HG03039 (cell line): ENCODE data around the gene RNF169.
"Not testable (repeated sequence)": the region's sequence is repeated elsewhere in the genome, so short reads cannot be mapped to it uniquely, and the experiment has no call there.

ENCODE experiments used
- ATAC-seq: cut with Tn5 transposase; IDR thresholded peaks from one replicate; pipeline ENCODE4 v1.9.1; 2021; ENCODE audit warnings: mild to moderate bottlenecking, moderate library complexity; ENCODE audit not compliant: unreplicated experiment

RNF169 gene

DNA sequence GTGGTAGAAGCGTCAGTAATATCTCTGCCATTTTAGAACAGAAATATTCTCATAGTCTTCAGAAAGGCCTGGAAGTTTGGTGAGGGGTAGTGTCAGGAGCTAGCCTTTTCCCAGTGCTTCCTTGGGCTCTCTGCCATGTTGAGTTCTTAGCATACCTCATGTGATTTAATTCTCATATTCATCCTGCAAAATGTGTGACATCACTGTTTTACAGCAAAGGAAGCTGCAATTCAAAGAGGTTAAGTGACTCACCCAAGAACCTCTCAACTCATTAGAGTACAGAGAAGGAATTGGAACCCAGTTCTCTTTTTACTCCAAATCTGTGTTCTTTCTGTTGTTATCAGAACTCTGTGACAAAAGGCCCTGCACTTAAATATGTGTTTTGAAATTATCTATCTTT is 72.1 kb downstream of the RNF169 start:
- ATAC-seq: no peak

DNA sequence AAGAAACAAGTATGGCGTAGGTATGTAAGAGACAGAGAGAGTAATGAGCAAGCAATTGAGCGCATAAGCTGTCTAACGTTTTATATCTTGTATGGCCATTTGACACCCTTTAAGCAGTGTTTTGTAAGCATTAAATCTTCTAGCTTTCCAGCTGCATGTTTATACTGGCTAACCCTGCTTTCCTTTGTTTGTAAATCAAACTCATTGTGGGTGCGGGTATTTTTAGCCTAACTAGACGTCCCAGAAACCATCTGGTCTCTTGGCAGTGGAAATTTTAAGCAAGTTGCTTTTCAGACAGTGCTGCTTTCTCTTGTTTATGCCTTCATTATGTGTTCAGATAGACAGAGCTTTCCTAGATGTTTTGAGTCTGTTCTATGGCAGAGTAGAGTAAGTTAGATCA is 73.5 kb downstream of the RNF169 start:
- no peak for ATAC-seq

DNA sequence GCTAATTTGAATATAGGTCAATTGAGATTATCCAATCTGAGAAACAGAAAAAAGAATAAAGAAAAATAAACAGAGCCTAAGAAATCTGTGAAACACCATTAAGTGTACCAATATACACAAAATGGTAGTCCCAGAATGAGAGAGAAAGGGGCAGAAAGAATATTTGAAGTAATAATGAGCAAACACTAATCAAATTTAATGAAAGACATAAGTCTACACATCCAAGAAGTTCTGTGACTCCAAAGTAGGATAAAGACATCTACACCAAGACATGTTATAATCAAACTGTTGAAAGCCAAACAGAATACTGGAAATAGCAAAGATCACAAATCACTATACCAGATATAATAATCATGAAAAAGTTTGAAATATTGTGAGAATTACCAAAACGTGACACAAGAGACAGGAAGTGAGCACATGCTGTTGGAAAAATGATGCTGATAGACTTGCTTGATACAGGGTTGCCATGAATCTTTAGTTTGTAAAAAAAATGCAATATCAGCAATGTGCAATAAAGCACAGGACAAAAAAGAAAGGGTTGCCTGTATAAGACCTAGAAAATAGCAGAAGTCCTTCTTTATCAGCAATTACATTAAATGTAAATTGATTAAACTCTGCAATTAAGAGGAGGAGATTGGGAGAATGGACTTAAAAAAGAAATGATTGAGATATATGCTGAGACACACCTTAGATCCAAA is 75.8 kb downstream of the RNF169 start:
- ATAC-seq: no peak

DNA sequence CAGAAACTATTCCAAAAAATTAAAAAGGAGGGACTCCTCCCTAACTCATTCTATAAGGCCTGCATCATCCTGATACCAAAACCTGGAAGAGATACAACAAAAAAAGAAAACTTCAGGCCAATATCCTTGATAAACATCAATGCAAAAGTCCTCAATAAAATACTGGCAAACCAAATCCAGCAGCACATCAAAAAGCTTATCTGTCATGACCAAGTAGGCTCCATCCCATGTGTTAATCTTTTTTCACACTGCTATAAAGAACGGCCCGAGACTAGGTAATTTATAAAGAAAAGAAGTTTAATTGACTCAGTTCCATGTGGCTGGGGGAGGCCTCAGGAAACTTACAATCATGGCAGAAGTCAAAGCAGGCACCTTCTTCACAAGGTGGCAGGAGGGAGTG is 76.9 kb downstream of the RNF169 start:
- not testable (repeated sequence) for ATAC-seq

DNA sequence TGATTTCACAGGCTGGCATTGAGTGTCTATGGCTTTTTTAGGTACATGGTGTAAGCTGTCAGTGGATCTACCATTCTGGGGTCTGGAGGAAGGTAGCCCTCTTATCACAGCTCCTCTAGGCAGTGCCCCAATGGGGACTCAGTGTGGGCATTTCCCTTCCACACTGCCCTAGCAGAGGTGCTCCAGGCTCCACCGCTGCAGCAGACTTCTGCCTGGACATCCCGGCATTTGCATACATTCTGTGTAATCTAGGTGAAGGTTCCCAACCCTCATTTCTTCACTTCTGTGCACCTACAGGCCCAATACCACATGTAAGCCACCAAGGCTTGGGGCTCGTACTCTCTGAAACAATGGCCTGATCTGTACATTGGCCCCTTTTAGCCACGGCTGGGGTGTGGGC is 78.3 kb downstream of the RNF169 start:
- ATAC-seq: no peak

DNA sequence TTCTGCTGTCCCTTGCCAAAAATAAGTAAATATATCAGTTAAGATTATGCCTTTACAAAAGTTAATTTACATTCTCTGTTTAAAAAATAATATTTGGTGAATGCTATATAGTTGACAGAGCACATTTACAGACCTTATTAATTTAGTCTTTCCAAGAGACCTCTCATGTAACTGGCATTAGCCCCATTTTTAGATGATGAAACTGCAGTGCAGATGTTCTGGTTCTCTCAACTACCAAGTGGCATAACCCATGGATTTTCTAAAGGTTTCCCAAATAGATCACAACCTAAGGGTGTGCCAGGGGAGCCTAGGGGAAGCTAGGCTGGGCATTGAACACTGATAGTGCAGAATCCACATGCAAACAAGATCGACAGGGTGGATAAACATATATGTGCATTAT is 88.5 kb downstream of the RNF169 start:
- ATAC-seq: no peak

DNA sequence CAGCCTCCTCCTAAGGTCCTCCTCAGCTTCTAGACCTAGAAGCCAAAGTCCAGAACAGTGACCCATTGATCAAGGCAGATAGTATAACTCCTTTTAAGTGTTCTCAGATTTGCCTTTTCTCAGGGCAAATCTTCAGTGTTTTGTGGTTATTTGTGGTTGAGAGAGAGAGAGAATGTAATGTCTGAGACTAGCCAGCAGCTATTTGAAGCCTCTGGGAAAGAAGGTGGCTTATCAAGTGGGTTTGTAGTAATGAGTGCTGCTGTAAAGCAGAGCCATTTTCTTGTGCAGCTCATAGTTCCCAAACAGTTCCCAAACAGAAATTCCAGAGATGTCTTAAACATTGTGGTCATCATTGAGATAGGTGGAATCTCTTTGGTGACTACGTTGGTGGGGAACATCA is 89.5 kb downstream of the RNF169 start:
- no peak for ATAC-seq

DNA sequence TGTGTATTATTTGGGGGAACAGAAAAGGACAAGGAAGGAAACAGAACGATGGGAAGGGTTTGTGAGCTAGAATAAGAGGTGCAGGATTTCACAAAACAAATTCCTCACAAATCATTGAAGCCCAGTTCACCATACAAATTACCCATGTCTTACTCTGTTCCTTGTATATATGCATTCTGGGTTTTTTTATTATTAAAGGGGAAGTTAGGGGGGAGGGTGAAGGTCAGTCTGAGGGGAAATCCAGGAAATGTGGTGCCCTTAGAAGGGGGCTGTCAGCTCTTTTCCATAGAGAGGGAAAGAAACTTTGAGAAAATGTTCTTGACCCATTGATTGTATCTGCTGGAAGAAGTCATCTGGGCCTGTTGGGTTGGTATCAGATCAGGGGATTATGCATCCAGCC is 90.8 kb downstream of the RNF169 start:
- ATAC-seq: no peak

DNA sequence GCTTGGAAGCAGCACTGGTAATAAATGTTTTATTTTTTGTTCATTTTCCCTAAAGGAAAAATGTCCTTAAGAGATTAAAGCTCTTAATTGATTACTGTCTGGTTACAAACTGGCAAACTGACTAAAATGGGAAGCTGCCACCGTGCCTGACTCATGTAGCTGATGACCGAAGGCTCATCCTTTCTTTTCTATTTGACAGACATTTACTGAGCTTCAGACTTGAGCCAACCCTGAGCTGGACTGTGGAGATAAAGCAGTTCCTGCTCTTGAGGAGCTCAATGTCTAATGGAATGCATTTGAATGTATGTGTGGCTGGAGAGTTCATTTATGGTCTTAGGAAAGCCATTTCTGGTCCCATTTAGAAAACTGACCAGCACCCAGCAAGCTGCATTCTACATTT is 91.3 kb downstream of the RNF169 start:
- no peak for ATAC-seq

DNA sequence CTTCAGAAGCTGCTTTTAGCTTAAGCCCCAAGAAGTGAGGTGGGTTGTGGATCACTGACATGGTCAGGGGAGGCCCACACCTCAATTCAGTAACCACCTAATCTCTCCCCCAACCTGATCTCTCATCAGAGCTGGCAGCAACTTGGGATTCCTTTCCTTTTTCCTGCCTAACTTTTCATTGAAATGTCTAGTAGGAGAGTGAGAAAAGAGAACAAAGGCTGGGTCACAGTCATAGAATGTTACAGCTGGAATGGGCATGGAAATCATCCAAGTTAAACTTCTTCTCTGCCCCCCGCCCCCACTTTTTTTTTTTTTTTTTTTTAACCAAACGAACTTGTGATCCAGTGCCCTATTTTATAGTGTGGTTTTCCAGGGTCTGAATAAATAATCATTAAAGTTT is 91.8 kb downstream of the RNF169 start:
- ATAC-seq: no peak

DNA sequence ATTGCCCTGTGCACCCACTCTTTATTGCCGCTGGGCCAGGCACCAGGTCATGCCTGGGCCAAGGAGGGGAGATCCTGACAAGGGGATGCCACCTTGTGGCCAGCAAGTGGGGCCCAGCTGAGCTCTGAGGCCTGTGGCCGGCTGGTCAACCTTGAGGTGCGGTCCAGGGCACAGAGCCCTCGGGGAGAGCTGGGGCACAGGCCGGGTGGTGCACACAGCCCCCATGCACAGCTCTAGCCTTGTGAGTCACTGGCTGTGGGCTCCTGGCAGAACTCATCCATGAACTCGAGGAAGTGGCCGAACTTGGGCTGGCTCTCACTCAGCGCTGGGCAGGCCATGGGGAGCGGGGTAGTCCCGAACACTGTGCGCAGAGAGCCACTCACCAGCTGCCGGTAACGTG is 94.3 kb downstream of the RNF169 start:
- no peak for ATAC-seq

DNA sequence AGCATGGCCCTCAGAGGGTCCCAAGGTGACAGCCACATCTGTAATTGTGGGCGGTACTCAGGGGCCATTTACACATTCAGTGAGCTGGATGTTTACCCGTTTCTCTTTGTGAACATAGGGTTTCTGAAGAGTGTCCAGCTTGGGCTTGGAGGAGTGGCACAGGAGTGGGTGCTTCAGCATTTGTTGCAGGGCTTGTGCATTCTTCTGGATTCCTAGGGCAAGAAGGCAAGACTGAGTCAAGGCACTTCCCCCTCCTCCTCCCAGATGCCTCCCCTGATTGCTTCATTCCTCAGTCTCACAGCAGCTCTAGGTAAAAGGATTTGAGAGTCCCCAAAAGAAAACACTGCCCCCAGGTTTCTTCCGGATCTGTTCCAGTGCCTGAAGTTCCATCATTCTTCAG is 95.4 kb downstream of the RNF169 start:
- no peak for ATAC-seq

DNA sequence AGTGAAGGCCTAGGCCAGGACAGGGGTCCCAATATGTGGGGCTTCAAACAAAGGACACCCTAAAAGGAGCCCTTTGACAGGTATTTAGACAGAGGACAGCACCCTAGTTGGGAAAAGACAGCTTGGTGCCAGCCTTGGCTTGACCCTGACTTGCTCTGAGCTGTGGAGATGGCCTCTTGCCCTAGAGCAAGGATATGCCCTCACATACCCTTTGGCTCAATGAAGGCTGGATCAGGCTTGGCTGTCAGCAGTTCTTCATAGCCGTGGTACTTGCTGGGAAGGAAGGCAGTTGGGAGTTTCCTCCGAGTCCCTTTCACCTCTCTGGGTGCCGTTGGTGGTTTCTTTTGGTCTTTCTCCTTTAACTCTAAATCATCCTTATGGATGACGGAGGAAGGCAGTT is 96.2 kb downstream of the RNF169 start:
- no peak for ATAC-seq

DNA sequence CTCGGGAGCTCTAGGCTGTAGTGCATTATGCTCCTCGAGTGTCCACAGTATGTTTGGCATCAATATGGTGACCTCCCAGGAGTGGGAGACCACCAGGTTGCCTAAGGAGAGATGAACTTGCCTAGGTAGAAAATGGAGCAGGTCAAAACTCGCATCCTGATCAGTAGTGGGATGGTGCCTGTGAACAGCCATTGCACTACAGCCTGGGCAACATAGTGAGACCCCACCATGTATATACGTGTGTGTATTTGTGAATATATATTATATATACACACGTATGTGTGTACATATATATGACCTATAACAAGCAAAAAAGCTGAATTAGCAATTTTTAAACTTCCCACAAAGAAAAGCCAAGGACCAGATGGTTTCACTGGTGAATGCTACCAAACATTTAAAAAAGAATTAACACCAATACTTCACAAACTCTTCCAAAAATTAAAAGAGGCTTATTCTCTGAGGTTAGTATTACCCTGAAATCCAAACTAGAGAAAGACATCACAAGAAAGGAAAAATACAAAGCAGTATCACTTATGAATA is 97.4 kb downstream of the RNF169 start:
- no peak for ATAC-seq

DNA sequence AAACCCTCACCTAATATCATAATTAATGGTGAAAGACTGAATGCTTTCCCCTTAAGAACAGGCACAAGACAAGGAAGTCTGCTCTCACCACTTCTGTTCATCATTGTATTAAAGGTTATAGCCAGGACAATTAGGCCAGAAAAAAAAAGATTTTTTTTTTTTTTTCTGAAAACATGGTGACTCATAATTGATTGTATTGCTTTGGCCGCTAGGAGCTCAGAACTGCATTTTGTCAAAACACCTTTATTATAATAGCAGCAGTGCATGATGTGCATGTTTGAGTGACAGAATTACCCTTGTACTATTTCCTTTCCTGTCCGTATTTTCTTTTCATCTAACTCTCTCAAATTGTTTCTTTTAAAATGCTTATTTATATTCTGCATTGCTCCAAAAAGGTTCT is 98.1 kb downstream of the RNF169 start:
- no peak for ATAC-seq

DNA sequence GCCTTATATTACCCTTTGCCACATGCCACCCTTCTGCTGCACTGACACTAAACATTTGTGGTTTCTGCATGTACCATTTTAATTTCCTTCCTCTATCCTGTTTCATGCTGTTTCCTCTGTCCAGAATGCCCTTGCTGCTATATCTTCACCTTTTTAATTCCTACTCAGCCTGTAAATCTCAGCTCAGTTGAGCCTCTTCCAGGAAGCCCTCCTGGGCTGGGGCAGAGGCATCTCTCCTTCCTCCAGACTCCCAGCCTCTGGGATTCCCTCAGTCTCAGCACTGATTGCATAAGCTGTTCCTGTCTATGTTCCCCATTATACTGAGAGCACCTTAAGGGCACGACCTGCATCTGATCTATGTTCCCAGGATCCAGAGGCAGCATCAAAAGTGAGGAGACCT is 98.7 kb downstream of the RNF169 start:
- no peak for ATAC-seq

DNA sequence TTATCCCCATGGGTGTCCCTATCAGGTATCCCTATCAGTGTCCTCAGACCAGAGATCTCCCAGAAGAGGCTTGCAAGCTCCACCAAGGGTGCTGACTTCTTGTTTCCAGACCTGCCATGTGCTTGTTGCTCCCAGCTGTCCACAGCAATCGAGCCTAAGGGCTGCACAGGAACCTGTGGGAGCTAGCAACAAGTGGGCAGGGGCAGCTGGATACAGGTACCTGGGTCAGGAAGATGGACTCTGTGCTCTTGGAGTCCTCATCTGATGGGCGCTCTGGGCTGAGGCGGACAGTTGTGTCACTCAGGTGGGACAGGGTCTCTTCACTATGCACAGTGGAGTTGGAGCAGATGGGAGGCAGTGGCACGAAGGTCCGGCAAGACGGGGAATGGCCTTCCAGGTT is 99.2 kb downstream of the RNF169 start:
- ATAC-seq: no peak

DNA sequence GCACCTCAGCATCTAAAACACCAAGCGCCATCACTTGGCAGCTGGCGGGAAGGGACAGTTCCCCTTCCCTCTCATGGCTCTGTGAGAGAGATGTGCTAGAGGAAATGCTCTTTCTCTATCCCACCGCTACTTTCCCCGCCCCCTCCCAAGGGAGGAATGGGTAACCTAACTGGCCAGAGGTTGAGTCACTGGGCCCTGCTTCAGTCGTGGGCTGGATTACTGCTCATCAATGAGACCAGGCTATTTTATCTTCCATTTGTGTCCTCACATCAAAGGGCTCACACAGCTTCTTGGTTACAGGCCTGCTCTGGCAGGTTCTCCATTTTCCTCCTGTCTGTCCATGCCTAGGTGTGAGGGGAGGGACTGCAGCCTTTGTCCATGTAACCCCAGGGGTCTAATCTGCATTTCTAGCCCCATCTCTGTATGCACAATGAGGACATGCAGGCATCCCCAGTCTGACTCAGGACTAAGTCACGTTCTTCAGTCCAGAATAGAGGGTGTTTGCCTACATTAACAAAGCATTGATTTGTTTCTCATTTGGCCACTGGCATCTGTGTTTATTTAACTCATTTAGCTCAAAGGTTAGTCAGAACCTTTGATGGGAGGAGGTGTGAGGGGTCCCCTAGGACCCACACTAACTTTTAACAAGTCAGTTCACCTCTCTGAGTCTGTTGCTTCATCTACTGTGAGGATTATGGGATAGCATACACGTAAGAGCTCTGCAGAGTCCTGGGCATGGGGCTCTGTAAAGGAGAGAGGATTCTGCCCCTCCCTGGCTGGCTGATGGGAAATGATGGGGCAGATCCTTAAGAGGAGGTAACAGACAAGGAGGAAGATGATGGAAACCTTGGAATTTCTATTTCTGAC is 101.1 kb downstream of the RNF169 start:
- no peak for ATAC-seq

DNA sequence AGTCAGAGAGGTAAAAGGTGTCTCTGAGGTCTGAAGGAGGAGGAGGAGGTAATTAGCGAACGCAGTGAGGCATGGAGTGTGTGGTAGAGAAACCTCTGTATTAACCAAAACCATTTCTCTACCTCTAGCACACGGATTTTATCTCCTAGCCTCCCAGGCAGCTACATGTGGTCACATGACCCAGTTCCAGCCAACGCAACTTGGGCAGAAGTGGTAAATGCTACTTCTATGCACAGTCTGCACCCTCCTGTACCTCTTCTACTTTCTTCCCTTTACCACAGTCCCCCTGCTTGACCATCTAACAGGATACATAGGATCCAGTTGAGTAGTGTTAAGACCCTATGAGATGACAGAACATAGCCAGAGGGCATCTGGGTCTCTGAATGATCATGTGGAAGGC is 104.6 kb downstream of the RNF169 start:
- no peak for ATAC-seq

DNA sequence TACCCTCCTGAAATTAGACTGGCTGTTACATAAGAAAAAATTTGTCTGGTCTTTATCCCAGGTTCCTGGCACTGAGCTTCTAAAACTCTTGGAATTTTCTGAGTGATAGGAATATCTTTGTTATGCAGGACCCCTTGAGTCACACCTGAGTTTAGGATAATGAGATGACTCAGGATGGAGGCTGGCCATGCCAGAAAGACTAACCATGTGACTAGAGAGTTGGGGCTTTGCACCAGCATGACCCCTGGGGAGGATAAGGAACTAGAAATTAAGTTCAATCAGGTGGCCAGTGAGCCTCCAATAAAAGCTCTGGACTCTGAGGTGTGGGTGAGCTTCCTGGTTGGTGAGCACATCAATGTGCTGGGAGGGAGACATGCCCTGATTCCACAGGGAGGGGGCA is 112.1 kb downstream of the RNF169 start:
- ATAC-seq: no peak

DNA sequence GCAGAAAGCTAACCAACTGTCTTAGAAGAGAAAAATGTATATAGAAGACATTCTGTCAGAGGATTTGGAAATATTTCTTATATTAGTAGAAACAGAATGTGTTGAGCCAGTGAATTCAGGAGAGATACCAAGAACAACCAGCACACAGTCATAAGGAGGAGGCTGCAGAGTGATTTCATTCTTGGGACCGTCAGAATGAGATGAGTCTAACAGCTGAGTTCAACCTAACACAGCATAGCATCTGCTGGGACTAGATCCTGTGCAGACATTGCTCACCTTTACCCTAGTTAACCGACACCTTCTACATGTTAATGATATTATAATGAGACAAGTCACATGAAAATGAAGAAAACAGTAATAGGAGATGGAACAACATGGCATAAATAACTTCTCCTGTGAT is 114.8 kb downstream of the RNF169 start:
- ATAC-seq: no peak

DNA sequence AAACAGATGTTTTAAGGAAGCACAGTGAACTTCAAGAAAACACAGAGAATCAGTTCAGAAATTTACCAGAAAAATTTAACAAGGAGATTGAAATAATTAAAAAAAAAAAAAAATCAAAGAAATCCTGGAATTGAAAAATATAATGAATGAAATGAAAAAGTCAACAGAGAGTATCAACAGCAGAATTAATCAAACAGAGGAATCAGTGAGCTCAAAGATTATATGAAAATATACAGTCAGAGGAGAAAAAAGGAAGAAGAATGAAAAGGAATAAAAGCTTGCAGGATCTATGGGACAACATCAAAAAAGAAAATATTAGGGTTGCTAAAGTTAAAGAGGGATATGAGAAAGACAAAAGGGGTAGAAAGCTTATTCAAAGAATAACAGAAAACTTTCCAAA is 117.9 kb downstream of the RNF169 start:
- no peak for ATAC-seq
